Mesodermal cell (in vitro differentiated cells): ENCODE results near the gene OR2B6.

ENCODE experiments used
- H3K27ac ChIP-seq: 2 replicates; pipeline ENCODE4 v1.7.0; 2013; ENCODE audit warnings: mild to moderate bottlenecking, low read depth, low read length, moderate library complexity; ENCODE audit not compliant: severe bottlenecking
- H3K36me3 ChIP-seq: 2 replicates; pipeline ENCODE4 v1.7.1; 2013; ENCODE audit warnings: mild to moderate bottlenecking, low read length, moderate library complexity; ENCODE audit not compliant: control insufficient read depth, insufficient read depth
- H3K4me1 ChIP-seq: one replicate; pipeline ENCODE4 v1.7.1; 2013; ENCODE audit warnings: mild to moderate bottlenecking, low read length; ENCODE audit not compliant: insufficient read depth, control insufficient read depth, poor library complexity, severe bottlenecking
- H3K4me3 ChIP-seq: 2 replicates; pipeline ENCODE4 v1.7.0; 2013; ENCODE audit warnings: low read length, control low read depth, mild to moderate bottlenecking; ENCODE audit not compliant: insufficient read depth, poor library complexity, severe bottlenecking; ENCODE audit errors: extremely low read depth
- H3K9me3 ChIP-seq: 2 replicates; pipeline ENCODE4 v1.7.1; 2013; ENCODE audit warnings: mild to moderate bottlenecking, low read length, moderate library complexity; ENCODE audit not compliant: control insufficient read depth
- WGBS, 2 experiments: methylation state at CpG; one replicate each; pipeline ENCODE4 v1.1.5; 2013; ENCODE audit warnings: missing lambda C conversion rate in 2 of 2; ENCODE audit not compliant: insufficient coverage in 2 of 2; 5-methylcytosine and 5-hydroxymethylcytosine counted together

The OR2B6 gene

DNA sequence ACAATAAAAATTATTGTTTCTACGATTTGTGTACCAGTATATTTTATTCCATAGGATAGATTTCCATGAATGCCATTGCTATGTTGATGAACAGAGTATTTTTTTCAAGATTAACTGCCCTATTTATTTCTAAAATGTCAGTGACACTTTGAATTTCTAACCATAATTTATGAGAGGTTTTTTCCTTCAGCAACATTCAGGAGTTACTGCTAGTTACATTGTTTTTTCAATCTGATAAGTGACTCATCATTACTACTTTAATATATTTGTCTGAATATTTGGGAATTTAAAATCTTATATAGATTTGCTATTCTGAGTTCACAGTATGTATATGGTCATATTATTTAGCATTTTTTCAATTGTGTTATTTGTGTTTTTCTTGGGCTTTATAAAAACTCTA lies 6.0 kb upstream of the OR2B6 start:
- no peaks in the 10 kb centered on the region for H3K4me1 ChIP-seq
- no CpG with 5 or more reads among the region's 1 CpG for WGBS, 2 experiments
- H3K4me3 ChIP-seq, result no peak overlapping the region
- no peak overlapping the region for H3K27ac ChIP-seq
- H3K36me3 ChIP-seq, result no peaks in the 10 kb centered on the region
- no peaks in the 10 kb centered on the region for H3K9me3 ChIP-seq

DNA sequence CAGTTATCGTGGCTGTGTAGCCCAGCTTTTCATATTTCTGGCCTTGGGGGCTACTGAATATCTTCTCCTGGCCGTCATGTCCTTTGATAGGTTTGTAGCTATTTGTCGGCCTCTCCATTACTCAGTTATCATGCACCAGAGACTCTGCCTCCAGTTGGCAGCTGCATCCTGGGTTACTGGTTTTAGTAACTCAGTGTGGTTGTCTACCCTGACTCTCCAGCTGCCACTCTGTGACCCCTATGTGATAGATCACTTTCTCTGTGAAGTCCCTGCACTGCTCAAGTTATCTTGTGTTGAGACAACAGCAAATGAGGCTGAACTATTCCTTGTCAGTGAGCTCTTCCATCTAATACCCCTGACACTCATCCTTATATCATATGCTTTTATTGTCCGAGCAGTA lies 475 bp downstream of the OR2B6 start:
- Histone ChIP-seq H3K4me3 (no peak overlapping the region), H3K9me3 (no peaks in the 10 kb centered on the region), H3K4me1 (no peaks in the 10 kb centered on the region), H3K27ac (no peak overlapping the region), H3K36me3 (no peaks in the 10 kb centered on the region)
- WGBS, 2 experiments, result 75 to 100% methylated on average over 1 to 2 of the region's 4 CpGs

DNA sequence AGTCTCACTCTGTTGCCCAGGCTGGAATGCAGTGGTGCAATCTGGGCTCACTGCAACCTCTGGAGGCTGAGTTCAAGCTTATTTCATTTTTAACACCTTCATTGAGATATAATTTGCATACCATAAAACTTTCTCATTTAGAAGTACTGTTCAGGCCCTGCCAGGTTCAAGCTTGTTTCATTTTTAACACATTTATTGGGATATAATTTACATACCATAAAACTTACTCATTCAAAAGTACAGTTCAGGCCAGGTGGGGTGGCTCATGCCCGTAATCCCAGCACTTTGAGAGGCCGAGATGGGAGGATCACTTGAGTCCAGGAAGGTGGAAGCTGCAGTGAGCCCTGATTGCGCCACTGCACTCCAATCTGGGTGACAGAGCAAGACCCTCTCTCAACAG lies 5.5 kb downstream of the OR2B6 start:
- Histone ChIP-seq H3K4me3 (no peak overlapping the region), H3K4me1 (no peaks in the 10 kb centered on the region), H3K9me3 (no peaks in the 10 kb centered on the region), H3K36me3 (no peaks in the 10 kb centered on the region), H3K27ac (no peak overlapping the region)
- WGBS, 2 experiments, result 60 to 94% methylated on average over 1 to 2 of the region's 3 CpGs

DNA sequence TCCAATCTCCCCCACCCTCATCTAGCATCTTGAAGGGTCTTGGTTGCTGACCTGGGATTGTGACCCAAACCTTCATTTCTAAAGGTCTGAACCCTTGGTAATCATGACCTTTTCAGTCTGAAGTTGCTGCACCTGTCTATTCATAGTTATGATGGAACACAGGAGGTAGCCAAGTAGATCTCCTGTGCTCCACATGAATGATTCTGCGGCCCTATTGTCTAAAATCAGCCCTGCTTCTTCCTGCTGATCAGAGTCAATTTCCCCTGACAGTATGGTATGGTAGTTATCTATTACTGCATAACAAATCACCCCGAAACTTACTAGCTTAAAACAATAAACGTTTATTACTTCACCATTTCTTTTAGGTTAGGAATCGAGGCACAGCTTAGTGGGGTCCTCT lies 9.0 kb downstream of the OR2B6 start:
- Histone ChIP-seq H3K9me3 (peaks cover 5% of the 10 kb centered on the region), H3K27ac (no peak overlapping the region), H3K36me3 (no peaks in the 10 kb centered on the region), H3K4me1 (no peaks in the 10 kb centered on the region), H3K4me3 (no peak overlapping the region)
- WGBS, 2 experiments, result 100% methylated on average over 1 of the region's 4 CpGs; no CpG with 5 or more reads in 1 of the 2 experiments

DNA sequence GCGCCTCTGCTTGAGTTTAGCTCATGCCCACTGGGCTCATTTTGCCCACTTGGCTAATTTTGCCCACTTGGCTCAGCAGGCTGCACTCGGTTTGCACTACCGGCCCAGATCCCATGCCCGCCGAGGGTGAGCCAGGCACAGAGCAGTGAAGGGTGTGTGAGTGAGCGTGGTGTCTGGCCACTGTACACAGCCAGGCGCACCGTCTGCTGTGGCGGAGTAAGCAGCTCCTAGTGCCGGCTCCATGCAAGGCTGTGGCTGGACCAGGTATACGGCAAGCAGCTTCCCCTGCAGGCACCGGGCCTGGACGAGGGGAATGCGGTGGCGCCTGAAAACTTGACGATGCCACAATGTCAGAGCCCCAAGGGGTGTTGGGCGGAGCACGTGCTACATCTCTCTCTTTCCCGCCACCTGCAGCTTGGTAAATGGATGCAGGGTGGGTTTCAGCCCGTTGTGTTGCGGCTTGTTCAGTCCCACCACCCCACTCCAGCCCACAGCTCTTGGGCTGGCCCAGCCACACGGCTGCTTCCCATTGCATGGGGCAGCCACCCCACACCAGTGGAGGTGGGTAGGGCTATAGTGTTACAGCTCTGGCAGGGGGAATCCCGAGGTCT lies 9.9 kb downstream of the OR2B6 start:
- 91 to 98% methylated on average over 7 to 20 of the region's 23 CpGs for WGBS, 2 experiments
- H3K27ac ChIP-seq, result no peak overlapping the region
- H3K9me3 ChIP-seq, result peaks cover 5% of the 10 kb centered on the region
- H3K4me1 ChIP-seq, result no peaks in the 10 kb centered on the region
- H3K4me3 ChIP-seq, result no peak overlapping the region
- H3K36me3 ChIP-seq, result no peaks in the 10 kb centered on the region

DNA sequence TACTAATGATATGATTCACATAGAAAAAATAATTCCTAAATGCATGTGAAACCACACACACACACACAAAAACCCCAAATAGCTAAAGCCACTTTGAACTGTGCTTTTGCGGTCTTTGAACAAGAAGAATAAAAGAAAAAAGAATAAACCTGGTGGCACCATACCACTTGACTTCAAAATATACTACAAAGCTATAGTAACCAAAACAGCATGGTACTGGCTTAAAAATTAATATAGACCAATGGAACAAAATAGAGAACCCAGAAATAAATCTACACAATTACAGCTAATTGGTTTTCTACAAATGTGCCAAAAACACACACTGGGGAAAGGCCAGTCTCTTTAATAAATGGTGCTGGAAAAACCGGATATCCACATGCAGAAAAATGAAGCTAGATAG lies 13.4 kb downstream of the OR2B6 start:
- no peak overlapping the region for H3K4me3 ChIP-seq
- no peaks in the 10 kb centered on the region for H3K36me3 ChIP-seq
- WGBS, 2 experiments, result no CpG with 5 or more reads among the region's 2 CpGs
- peaks cover 5% of the 10 kb centered on the region for H3K9me3 ChIP-seq
- no peaks in the 10 kb centered on the region for H3K4me1 ChIP-seq
- H3K27ac ChIP-seq, result no peak overlapping the region

DNA sequence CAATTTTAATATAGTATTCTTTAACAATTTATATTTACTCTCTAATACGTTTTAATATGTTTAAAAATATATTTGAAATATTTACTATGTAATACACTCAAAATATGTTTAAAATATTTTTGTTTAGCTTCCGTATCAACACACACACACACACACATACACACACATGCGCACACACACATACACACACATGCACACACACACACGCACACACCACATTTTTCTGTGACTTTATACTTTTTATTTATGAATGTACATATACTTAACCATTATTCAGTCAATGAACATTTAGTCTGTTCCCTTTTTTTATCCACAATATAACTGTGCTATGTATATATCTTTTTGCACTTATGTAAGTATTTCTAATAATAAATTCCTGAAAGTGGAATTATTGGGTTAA lies 15.7 kb downstream of the OR2B6 start:
- Histone ChIP-seq H3K36me3 (no peaks in the 10 kb centered on the region), H3K9me3 (peaks cover 5% of the 10 kb centered on the region), H3K27ac (no peak overlapping the region), H3K4me1 (no peaks in the 10 kb centered on the region), H3K4me3 (no peak overlapping the region)
- WGBS, 2 experiments, result no CpG with 5 or more reads among the region's 4 CpGs

DNA sequence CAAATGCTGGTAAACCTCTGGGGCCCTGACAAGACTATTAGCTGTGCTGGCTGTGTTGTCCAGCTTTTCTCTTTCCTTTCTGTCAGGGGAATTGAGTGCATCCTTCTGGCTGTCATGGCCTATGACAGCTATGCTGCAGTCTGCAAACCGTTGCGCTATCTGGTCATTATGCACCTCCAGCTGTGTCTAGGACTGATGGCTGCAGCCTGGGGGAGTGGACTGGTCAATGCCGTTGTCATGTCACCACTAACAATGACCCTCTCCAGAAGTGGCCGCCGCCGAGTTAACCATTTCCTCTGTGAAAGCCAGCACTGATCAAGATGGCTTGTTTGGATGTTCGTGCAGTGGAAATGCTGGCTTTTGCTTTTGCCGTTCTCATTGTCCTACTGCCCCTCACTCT lies 20.3 kb downstream of the OR2B6 start:
- H3K4me1 ChIP-seq, result no peaks in the 10 kb centered on the region
- H3K36me3 ChIP-seq, result no peaks in the 10 kb centered on the region
- no peak overlapping the region for H3K4me3 ChIP-seq
- WGBS, 2 experiments, result 76 to 80% methylated on average over 5 to 8 of the region's 8 CpGs
- H3K9me3 ChIP-seq, result no peaks in the 10 kb centered on the region
- H3K27ac ChIP-seq, result no peak overlapping the region

DNA sequence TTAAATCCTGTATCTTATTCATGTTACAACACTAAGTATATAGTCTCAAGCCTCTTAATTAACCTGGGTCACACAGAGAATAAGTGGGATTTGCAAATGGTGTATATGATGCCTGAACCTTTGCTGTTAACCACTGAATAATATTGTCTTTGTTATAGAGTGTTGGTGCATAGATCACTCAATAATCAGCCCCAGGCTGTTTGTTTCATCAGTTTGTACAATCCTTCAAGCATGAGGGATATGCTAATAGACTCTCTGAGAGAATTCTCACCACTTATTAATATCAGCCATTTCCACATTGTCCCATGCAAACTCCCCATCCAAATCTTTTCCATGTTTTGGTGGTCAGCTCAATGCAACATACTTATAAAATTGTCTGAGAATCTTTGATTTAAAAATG lies 21.7 kb downstream of the OR2B6 start:
- no peaks in the 10 kb centered on the region for H3K9me3 ChIP-seq
- H3K27ac ChIP-seq, result no peak overlapping the region
- no peaks in the 10 kb centered on the region for H3K36me3 ChIP-seq
- H3K4me3 ChIP-seq, result no peak overlapping the region
- H3K4me1 ChIP-seq, result no peaks in the 10 kb centered on the region

DNA sequence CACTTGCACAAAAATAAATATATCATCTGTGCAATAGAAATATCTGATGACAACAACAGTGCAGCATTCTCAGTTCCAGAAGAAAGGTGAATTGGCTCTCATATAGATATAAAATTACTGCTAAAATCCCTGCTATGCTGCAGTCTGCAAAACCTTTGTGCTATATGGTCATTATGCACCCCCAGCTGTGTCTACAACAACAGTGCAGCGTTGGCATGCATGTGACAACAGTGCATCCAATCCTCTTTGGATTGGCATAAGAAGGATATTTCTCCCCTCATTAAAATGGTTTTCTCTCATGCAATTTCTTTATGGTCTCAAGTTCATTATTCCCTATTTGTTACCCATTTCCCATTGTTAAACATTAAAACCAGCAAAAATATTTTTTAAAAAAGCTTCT lies 23.1 kb downstream of the OR2B6 start:
- Histone ChIP-seq H3K27ac (no peak overlapping the region), H3K9me3 (no peaks in the 10 kb centered on the region), H3K4me3 (no peak overlapping the region), H3K36me3 (no peaks in the 10 kb centered on the region), H3K4me1 (no peaks in the 10 kb centered on the region)
- 20 to 33% methylated on average over 1 of the region's 1 CpG for WGBS, 2 experiments

DNA sequence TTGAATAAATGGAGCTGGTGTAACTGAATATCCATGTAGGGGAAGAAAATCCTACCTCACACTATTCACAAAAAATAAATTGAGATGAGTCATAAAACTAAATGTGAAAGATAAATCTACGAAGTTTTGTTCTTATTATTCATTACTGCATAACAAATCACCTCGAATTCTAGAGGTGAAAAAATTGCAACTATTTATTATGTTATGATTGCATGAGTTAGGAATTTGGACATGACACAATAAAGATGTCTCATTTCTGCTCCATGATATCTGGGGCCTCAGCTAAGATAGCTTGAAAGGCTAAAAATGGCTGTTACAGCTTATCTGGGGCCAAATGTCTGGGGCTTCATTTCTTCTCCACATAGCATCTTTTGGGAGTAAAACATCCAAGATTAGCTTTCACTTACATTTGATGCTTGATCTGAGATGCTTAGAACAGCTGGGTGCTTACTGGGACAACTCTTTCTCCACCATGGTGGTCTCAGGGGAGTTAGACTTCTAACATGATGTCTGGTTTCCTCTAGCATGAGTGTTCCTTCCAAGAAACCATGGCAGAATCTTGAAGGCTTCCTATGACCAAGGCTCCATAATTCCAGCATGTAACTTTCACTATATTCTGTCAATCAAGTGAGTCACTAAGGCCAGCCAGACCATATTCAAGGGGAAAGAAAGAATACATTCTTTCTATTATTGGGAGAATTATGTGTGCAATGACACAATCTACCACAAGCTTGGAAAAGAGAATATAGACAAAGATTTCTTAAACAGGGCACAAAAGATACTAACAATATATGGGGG lies 30.1 kb downstream of the OR2B6 start:
- Histone ChIP-seq H3K36me3 (no peaks in the 10 kb centered on the region), H3K4me1 (no peaks in the 10 kb centered on the region), H3K27ac (no peak overlapping the region), H3K4me3 (no peak overlapping the region), H3K9me3 (no peaks in the 10 kb centered on the region)
- WGBS, 2 experiments, result no CpG with 5 or more reads among the region's 2 CpGs
